Mesenchymal stem cell (in vitro differentiated cells and primary cell): Measurements from ENCODE around the gene PLA1A.
A peak's percentile ranks its signal among the peaks of the same experiment; 100 is the strongest.

Source experiments
- DNase-seq: peaks from one replicate; pipeline ENCODE4 v3.0.0-alpha.2; 2013
- H2AFZ ChIP-seq: one replicate; pipeline ENCODE4 v1.6.1; 2013; ENCODE audit warnings: low read depth, mild to moderate bottlenecking, control low read depth, inconsistent platforms, low read length, moderate library complexity
- H2AK5ac ChIP-seq: 2 replicates; pipeline ENCODE4 v1.6.1; 2013; ENCODE audit warnings: low read length, moderate library complexity, mild to moderate bottlenecking, inconsistent platforms; ENCODE audit not compliant: severe bottlenecking
- H2BK120ac ChIP-seq: one replicate; pipeline ENCODE4 v1.6.1; 2013; ENCODE audit warnings: low read depth, mild to moderate bottlenecking, inconsistent platforms, low read length, moderate library complexity
- H2BK12ac ChIP-seq, 2 experiments: one replicate each; pipeline ENCODE4 v1.6.1; 2013; ENCODE audit warnings: inconsistent platforms in 2 of 2, low read length in 2 of 2, mild to moderate bottlenecking in 2 of 2, moderate library complexity in 2 of 2, control low read depth in 1 of 2
- H2BK15ac ChIP-seq: one replicate; pipeline ENCODE4 v1.6.1; 2013; ENCODE audit warnings: mild to moderate bottlenecking, low read depth, inconsistent platforms; ENCODE audit not compliant: poor library complexity, severe bottlenecking
- H2BK5ac ChIP-seq: 2 replicates; pipeline ENCODE4 v1.6.1; 2013; ENCODE audit warnings: low read depth, mild to moderate bottlenecking, low read length, control low read depth, inconsistent platforms; ENCODE audit not compliant: poor library complexity, severe bottlenecking
- H3K14ac ChIP-seq, 2 experiments: one replicate each; pipeline ENCODE4 v1.6.1; 2013; ENCODE audit warnings: inconsistent platforms in 2 of 2, low read length in 2 of 2, control low read depth in 1 of 2, mild to moderate bottlenecking in 1 of 2, moderate library complexity in 1 of 2
- H3K18ac ChIP-seq, 2 experiments: one replicate each; pipeline ENCODE4 v1.6.1; 2013; ENCODE audit warnings: inconsistent platforms in 2 of 2, low read length in 2 of 2, control low read depth in 1 of 2, low read depth in 1 of 2, mild to moderate bottlenecking in 1 of 2
- H3K23ac ChIP-seq, 2 experiments: one replicate each; pipeline ENCODE4 v1.6.1; 2013; ENCODE audit warnings: inconsistent platforms in 2 of 2, low read length in 2 of 2, mild to moderate bottlenecking in 2 of 2, moderate library complexity in 2 of 2, control low read depth in 1 of 2
- H3K27ac ChIP-seq: 2 replicates; pipeline ENCODE4 v1.5.1; 2013; ENCODE audit warnings: mild to moderate bottlenecking, moderate library complexity, low read length, control low read depth, inconsistent platforms; ENCODE audit not compliant: poor library complexity, severe bottlenecking
- H3K27me3 ChIP-seq, 2 experiments: 2 replicates each; pipeline versions ENCODE4 v1.6.1 to v1.7.0; 2013; ENCODE audit warnings: low read length in 2 of 2, mild to moderate bottlenecking in 2 of 2, moderate library complexity in 2 of 2, control low read depth in 1 of 2, inconsistent platforms in 1 of 2; ENCODE audit not compliant: control insufficient read depth in 1 of 2, insufficient read depth in 1 of 2
- H3K36me3 ChIP-seq, 2 experiments: 2 replicates each; pipeline versions ENCODE4 v1.6.1 to v1.7.0; 2013; ENCODE audit warnings: low read length in 2 of 2, control low read depth in 1 of 2, inconsistent platforms in 1 of 2, low read depth in 1 of 2, mild to moderate bottlenecking in 1 of 2; ENCODE audit not compliant: insufficient read depth in 2 of 2, control insufficient read depth in 1 of 2
- H3K4ac ChIP-seq, 2 experiments: one replicate each; pipeline ENCODE4 v1.6.1; 2013; ENCODE audit warnings: inconsistent platforms in 2 of 2, low read length in 2 of 2, mild to moderate bottlenecking in 2 of 2, moderate library complexity in 2 of 2, control low read depth in 1 of 2, low read depth in 1 of 2
- H3K4me1 ChIP-seq: 2 replicates; pipeline ENCODE4 v1.6.1; 2013; ENCODE audit warnings: low read depth, low read length, control low read depth; ENCODE audit not compliant: control insufficient read depth, insufficient read depth
- H3K4me2 ChIP-seq: 2 replicates; pipeline ENCODE4 v1.6.1; 2013; ENCODE audit warnings: low read length, mild to moderate bottlenecking, inconsistent platforms; ENCODE audit not compliant: poor library complexity, severe bottlenecking
- H3K4me3 ChIP-seq, 2 experiments: 2 replicates each; pipeline versions ENCODE4 v1.5.1 to v1.7.0; 2013; ENCODE audit warnings: low read length in 2 of 2, mild to moderate bottlenecking in 2 of 2, control low read depth in 1 of 2, low read depth in 1 of 2; ENCODE audit not compliant: insufficient read depth in 1 of 2
- H3K79me1 ChIP-seq: replicated peaks from 2 replicates; pipeline ENCODE4 v1.6.1; 2013; ENCODE audit warnings: mild to moderate bottlenecking, control low read depth, low read length, inconsistent platforms; ENCODE audit not compliant: poor library complexity, severe bottlenecking
- H3K9ac ChIP-seq: 2 replicates; pipeline ENCODE4 v1.7.0; 2013; ENCODE audit warnings: mild to moderate bottlenecking, low read length, moderate library complexity
- H3K9me3 ChIP-seq: 2 replicates; pipeline ENCODE4 v1.7.0; 2013; ENCODE audit warnings: mild to moderate bottlenecking, low read length; ENCODE audit not compliant: control insufficient read depth
- H4K8ac ChIP-seq: one replicate; pipeline ENCODE4 v1.6.1; 2013; ENCODE audit warnings: inconsistent platforms, mild to moderate bottlenecking, low read length, moderate library complexity
- H4K91ac ChIP-seq: one replicate; pipeline ENCODE4 v1.6.1; 2013; ENCODE audit warnings: mild to moderate bottlenecking, low read length, inconsistent platforms
- WGBS: methylation state at CpG from one replicate; pipeline ENCODE4 v1.1.7; 2013; ENCODE audit warnings: mixed read lengths; 5-methylcytosine and 5-hydroxymethylcytosine counted together

PLA1A gene

GRCh38 chr3:119631516-119631915 is 33.8 kb downstream of the PLA1A start:
- Histone ChIP-seq H3K79me1 (no peaks in the 10 kb centered on the region), H2BK15ac (no peak overlapping the region), H3K23ac (no peak overlapping the region), H2AFZ (no peak overlapping the region), H3K36me3 (no peaks in the 10 kb centered on the region), H3K4me3 (no peak overlapping the region), H3K4me1 (peaks cover 3% of the 10 kb centered on the region), H3K9ac (peak overlapping the region; percentile 80), H4K91ac (no peak overlapping the region), H2BK5ac (no peak overlapping the region), H3K18ac (no peak overlapping the region), H3K14ac (no peak overlapping the region), H3K4me2 (no peak overlapping the region), H4K8ac (no peak overlapping the region), H3K9me3 (no peaks in the 10 kb centered on the region), H3K27ac (no peak overlapping the region), H2BK120ac (no peak overlapping the region), H3K4ac (no peak overlapping the region), H2AK5ac (no peak overlapping the region), H2BK12ac (no peak overlapping the region), H3K27me3 (no peaks in the 10 kb centered on the region)
- WGBS = 86% methylated on average over 3 of the region's 3 CpGs
- no peak for DNase-seq

DNA sequence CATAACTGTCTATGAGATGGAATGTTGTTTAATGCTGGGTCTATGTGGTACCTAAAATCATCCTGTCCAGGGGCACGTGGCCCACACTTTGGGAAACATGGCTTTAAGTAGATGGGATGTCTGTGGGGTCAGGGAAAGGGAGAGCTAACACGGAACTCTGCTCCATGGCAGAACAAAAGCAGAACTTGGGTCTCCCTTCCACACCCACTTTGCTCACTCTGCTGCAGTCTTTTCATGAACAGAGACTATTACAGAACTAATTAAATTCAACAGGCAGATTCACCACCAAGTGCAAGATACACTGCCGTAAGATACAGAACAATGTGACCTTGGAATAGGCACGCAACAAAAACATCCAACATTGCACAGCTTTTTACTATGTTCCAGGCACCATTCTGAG is 34.5 kb downstream of the PLA1A start:
- Histone ChIP-seq H2AK5ac (no peak overlapping the region), H2BK12ac (no peak overlapping the region), H3K4ac (peak overlapping the region in 1 of 2 experiments; percentile 24), H3K4me3 (no peak overlapping the region), H3K4me2 (no peak overlapping the region), H3K18ac (no peak overlapping the region), H3K27ac (no peak overlapping the region), H3K27me3 (no peaks in the 10 kb centered on the region), H4K8ac (peak overlapping the region; percentile 52), H4K91ac (no peak overlapping the region), H2BK15ac (no peak overlapping the region), H2BK5ac (no peak overlapping the region), H2AFZ (no peak overlapping the region), H3K9ac (no peak overlapping the region), H3K14ac (no peak overlapping the region), H2BK120ac (no peak overlapping the region), H3K9me3 (no peaks in the 10 kb centered on the region), H3K23ac (no peak overlapping the region), H3K4me1 (peaks cover 3% of the 10 kb centered on the region), H3K79me1 (no peaks in the 10 kb centered on the region), H3K36me3 (no peaks in the 10 kb centered on the region)
- WGBS = 86% methylated on average over 4 of the region's 4 CpGs
- DNase-seq = no peak

- Histone ChIP-seq H3K27ac (no peak overlapping the region), H3K4me3 (no peak overlapping the region), H2BK15ac (no peak overlapping the region), H3K4me1 (peaks cover 6% of the 10 kb centered on the region), H3K9me3 (no peaks in the 10 kb centered on the region), H3K14ac (no peak overlapping the region), H3K36me3 (no peaks in the 10 kb centered on the region), H4K91ac (no peak overlapping the region), H3K23ac (no peak overlapping the region), H3K79me1 (no peaks in the 10 kb centered on the region), H2AFZ (no peak overlapping the region), H3K18ac (no peak overlapping the region), H2BK120ac (no peak overlapping the region), H3K9ac (no peak overlapping the region), H2BK12ac (no peak overlapping the region), H3K27me3 (no peaks in the 10 kb centered on the region), H4K8ac (no peak overlapping the region), H3K4ac (no peak overlapping the region), H2BK5ac (no peak overlapping the region), H3K4me2 (no peak overlapping the region), H2AK5ac (no peak overlapping the region)
- 97% methylated on average over 4 of the region's 4 CpGs for WGBS
- no peak for DNase-seq
These were observed 35.1 kb downstream of the PLA1A start for GRCh38 chr3:119632829-119633228.

DNA sequence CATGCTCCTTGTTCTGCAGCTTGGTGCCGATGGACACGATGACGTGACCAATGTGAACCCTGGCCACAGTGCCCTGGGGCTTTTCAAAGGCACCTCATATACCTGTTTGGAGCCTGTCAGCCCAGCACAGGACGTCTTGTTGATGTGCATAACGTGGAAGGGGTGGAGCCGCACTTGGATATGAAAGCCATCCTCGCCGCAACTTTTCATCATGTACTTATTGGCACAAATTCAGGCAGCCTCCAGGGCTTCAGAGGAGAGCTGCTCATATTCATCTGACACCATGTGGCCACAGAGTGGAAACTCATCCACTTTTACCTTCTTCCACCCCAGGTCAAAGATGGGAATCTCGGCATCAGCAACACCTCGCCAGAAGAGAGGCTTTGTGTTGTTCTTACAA is 38.0 kb downstream of the PLA1A start:
- Histone ChIP-seq H3K36me3 (no peaks in the 10 kb centered on the region), H2BK12ac (peak overlapping the region; percentile 0 to 28), H2AK5ac (no peak overlapping the region), H3K4me1 (peaks cover 7% of the 10 kb centered on the region), H2BK15ac (no peak overlapping the region), H3K4me2 (no peak overlapping the region), H3K18ac (peak overlapping the region; percentile 16 to 70), H4K8ac (no peak overlapping the region), H3K4me3 (no peak overlapping the region), H3K79me1 (no peaks in the 10 kb centered on the region), H2AFZ (no peak overlapping the region), H3K4ac (peak overlapping the region; percentile 2 to 21), H4K91ac (peak overlapping the region; percentile 6), H2BK5ac (no peak overlapping the region), H3K9me3 (no peaks in the 10 kb centered on the region), H3K23ac (no peak overlapping the region), H3K27me3 (no peaks in the 10 kb centered on the region), H3K27ac (no peak overlapping the region), H3K9ac (no peak overlapping the region), H2BK120ac (no peak overlapping the region), H3K14ac (no peak overlapping the region)
- WGBS = 95% methylated on average over 10 of the region's 10 CpGs
- DNase-seq = no peak
